Astrocyte (in vitro differentiated cells and primary cell): Measurements from ENCODE around the gene PALLD. TPM values are rescaled to one million over a fixed set of nuclear protein-coding genes. Genes with fewer than 3 reads are reported as not detected.

Experiments used
- DNase-seq: peaks from one replicate; pipeline ENCODE4 v3.0.0-alpha.2; 2010; ENCODE audit warnings: low read depth
- FAIRE-seq: peaks from 2 replicates; lab custom pipeline; 2011; peaks lifted over from hg19 to GRCh38; lab: Jason Lieb, UNC
- H2AFZ ChIP-seq: 2 replicates; pipeline ENCODE4 v1.6.0; 2012; ENCODE audit warnings: low read depth, low read length, inconsistent platforms
- H3K27ac ChIP-seq: 2 replicates; pipeline ENCODE4 v1.5.1; 2011; ENCODE audit warnings: low read depth, low read length, inconsistent platforms
- H3K27me3 ChIP-seq: 2 replicates; pipeline ENCODE4 v1.6.0; 2011; ENCODE audit warnings: low read length, inconsistent platforms; ENCODE audit not compliant: insufficient read depth
- H3K36me3 ChIP-seq: 2 replicates; pipeline ENCODE4 v1.5.1; 2011; ENCODE audit warnings: low read length, inconsistent platforms; ENCODE audit not compliant: insufficient read depth
- H3K4me1 ChIP-seq: 2 replicates; pipeline ENCODE4 v1.5.1; 2011; ENCODE audit warnings: low read length, inconsistent platforms; ENCODE audit not compliant: insufficient read depth
- H3K4me2 ChIP-seq: 2 replicates; pipeline ENCODE4 v1.6.0; 2012; ENCODE audit warnings: low read length, inconsistent platforms
- H3K4me3 ChIP-seq: 2 replicates; pipeline ENCODE4 v1.5.1; 2011; ENCODE audit warnings: low read depth, mild to moderate bottlenecking, low read length, inconsistent platforms; ENCODE audit not compliant: insufficient read depth
- H3K79me2 ChIP-seq: 2 replicates; pipeline ENCODE4 v1.6.0; 2012; ENCODE audit warnings: mild to moderate bottlenecking, low read length, inconsistent platforms; ENCODE audit not compliant: insufficient read depth
- H3K9ac ChIP-seq: 2 replicates; pipeline ENCODE4 v1.6.0; 2012; ENCODE audit warnings: mild to moderate bottlenecking, low read length, inconsistent platforms
- H3K9me3 ChIP-seq: 2 replicates; pipeline ENCODE4 v1.5.1; 2012; ENCODE audit warnings: low read depth, mild to moderate bottlenecking, low read length, inconsistent platforms; ENCODE audit not compliant: insufficient read depth
- H4K20me1 ChIP-seq: 2 replicates; pipeline ENCODE4 v1.6.0; 2012; ENCODE audit warnings: low read length, inconsistent platforms; ENCODE audit not compliant: insufficient read depth
- H3K27ac Mint-ChIP-seq: one replicate; pipeline ENCODE4 v1.8.0; 2021; ENCODE audit warnings: mild to moderate bottlenecking, mixed read lengths; ENCODE audit not compliant: unreplicated experiment
- H3K27me3 Mint-ChIP-seq: one replicate; pipeline ENCODE4 v1.8.0; 2021; ENCODE audit warnings: low read depth, mixed read lengths; ENCODE audit not compliant: unreplicated experiment
- H3K36me3 Mint-ChIP-seq: one replicate; pipeline ENCODE4 v1.8.0; 2021; ENCODE audit warnings: low read depth, mixed read lengths; ENCODE audit not compliant: unreplicated experiment
- H3K4me1 Mint-ChIP-seq: one replicate; pipeline ENCODE4 v1.8.0; 2021; ENCODE audit warnings: low read depth, mixed read lengths; ENCODE audit not compliant: unreplicated experiment
- H3K4me3 Mint-ChIP-seq: one replicate; pipeline ENCODE4 v1.8.0; 2021; ENCODE audit warnings: mild to moderate bottlenecking, moderate library complexity, mixed read lengths; ENCODE audit not compliant: unreplicated experiment
- H3K9me3 Mint-ChIP-seq: one replicate; pipeline ENCODE4 v1.8.0; 2021; ENCODE audit warnings: mild to moderate bottlenecking, mixed read lengths; ENCODE audit not compliant: unreplicated experiment
- CTCF ChIP-seq: IDR thresholded peaks from 2 replicates; pipeline ENCODE4 v1.5.1; 2011; ENCODE audit warnings: low read depth, mild to moderate bottlenecking, inconsistent platforms, low read length, moderate library complexity; ENCODE audit not compliant: insufficient read depth
- EZH2 ChIP-seq: IDR thresholded peaks from 2 replicates; pipeline ENCODE4 v1.6.1; 2012; ENCODE audit warnings: mild to moderate bottlenecking, low read length, inconsistent platforms; ENCODE audit not compliant: insufficient read depth
- total RNA-seq: library from RNA; stranded (reverse); gene quantifications from 2 replicates; pipeline ENCODE4 v1.2.1, GENCODE V29; 2021

The PALLD gene
- total RNA-seq, 1 donor from 2014 or later = 498 TPM

GRCh38 chr4:168560184-168561180 lies 63.6 kb downstream of the PALLD start:
- no peak overlapping the region for H3K4me3 ChIP-seq
- Mint-ChIP-seq H3K4me1 (peaks cover 50% of the 10 kb centered on the region), H3K27me3 (no peaks in the 10 kb centered on the region), H3K9me3 (no peaks in the 10 kb centered on the region), H3K27ac (peak overlapping the region; percentile 38), H3K4me3 (no peak overlapping the region), H3K36me3 (peaks cover 4% of the 10 kb centered on the region)
- peak; percentile 34 for FAIRE-seq
- no peak overlapping the region for H3K27ac ChIP-seq
- H3K36me3 ChIP-seq = no peaks in the 10 kb centered on the region
- no peaks in the 10 kb centered on the region for H3K79me2 ChIP-seq
- no peaks in the 10 kb centered on the region for H4K20me1 ChIP-seq
- H3K4me1 ChIP-seq = peaks cover 26% of the 10 kb centered on the region
- TF ChIP-seq CTCF (no peak), EZH2 (no peak)
- no peak overlapping the region for H3K9ac ChIP-seq
- no peaks in the 10 kb centered on the region for H3K9me3 ChIP-seq
- H3K27me3 ChIP-seq = no peaks in the 10 kb centered on the region
- DNase-seq = peak; percentile 53
- H3K4me2 ChIP-seq = peak overlapping the region; percentile 9
- H2AFZ ChIP-seq = no peak overlapping the region

GRCh38 chr4:168562041-168562571 lies 65.3 kb downstream of the PALLD start:
- H3K36me3 ChIP-seq = no peaks in the 10 kb centered on the region
- FAIRE-seq (peak; percentile 54), DNase-seq (peak; percentile 73)
- peak overlapping the region; percentile 16 for H3K4me2 ChIP-seq
- H3K79me2 ChIP-seq = no peaks in the 10 kb centered on the region
- H3K27me3 Mint-ChIP-seq = no peaks in the 10 kb centered on the region
- no peaks in the 10 kb centered on the region for H3K27me3 ChIP-seq
- peaks cover 45% of the 10 kb centered on the region for H3K4me1 Mint-ChIP-seq
- H3K36me3 Mint-ChIP-seq = peaks cover 2% of the 10 kb centered on the region
- H3K4me3 Mint-ChIP-seq = no peak overlapping the region
- H3K9me3 Mint-ChIP-seq = no peaks in the 10 kb centered on the region
- H2AFZ ChIP-seq = no peak overlapping the region
- H3K9ac ChIP-seq = no peak overlapping the region
- no peaks in the 10 kb centered on the region for H4K20me1 ChIP-seq
- H3K27ac Mint-ChIP-seq = no peak overlapping the region
- no peak for TF ChIP-seq EZH2
- TF ChIP-seq CTCF = no peak
- H3K4me1 ChIP-seq = peaks cover 26% of the 10 kb centered on the region
- peak overlapping the region; percentile 5 for H3K27ac ChIP-seq
- H3K4me3 ChIP-seq = no peak overlapping the region
- no peaks in the 10 kb centered on the region for H3K9me3 ChIP-seq
